ENCODE measurements around the gene HPCAL1. TPM values are rescaled to one million over a fixed set of nuclear protein-coding genes. Genes with fewer than 3 reads are reported as not detected.

The HPCAL1 gene
- total and polyA plus RNA-seq, 12 donors, result 17.4 to 118 (median 61.3) TPM

- Histone ChIP-seq H3K27ac (no peak overlapping the region), H3K27me3 (no peaks in the 10 kb centered on the region), H3K9me3 (replicated peaks in 1 of 3) (no peaks in the 10 kb centered on the region), H3K4me3 (no peak overlapping the region), H3K36me3 (replicated peaks in 1 of 2) (no peaks in the 10 kb centered on the region), H3K4me1 (replicated peaks in 1 of 2) (peaks cover 0 to 26% of the 10 kb centered on the region in 2 donors)
- 79 to 91% (median 82%) methylated on average over 10 to 11 of the region's 11 CpGs for WGBS, 4 donors
- TF ChIP-seq CTCF (IDR thresholded peaks at IDR 0.05) (no peak), POLR2A (IDR thresholded peaks at IDR 0.05) (no peak)
- DNase-seq, result no peak
- intact Hi-C loops (cut with DNase I), result no loop called here
These were observed 83.4 kb downstream of the HPCAL1 start for GRCh38 chr2:10385933-10386773.

GRCh38 chr2:10387033-10387432 lies 84.3 kb downstream of the HPCAL1 start:
- TF ChIP-seq POLR2A (IDR thresholded peaks at IDR 0.05), result no peak
- no peak for TF ChIP-seq CTCF (IDR thresholded peaks at IDR 0.05)
- WGBS, 4 donors, result 81 to 86% (median 83%) methylated on average over 11 to 14 of the region's 14 CpGs
- no peak for DNase-seq
- Histone ChIP-seq H3K27me3 (no peaks in the 10 kb centered on the region), H3K36me3 (replicated peaks in 1 of 2) (no peaks in the 10 kb centered on the region), H3K4me1 (replicated peaks in 1 of 2) (peaks cover 0 to 20% of the 10 kb centered on the region in 2 donors), H3K4me3 (no peak overlapping the region), H3K27ac (no peak overlapping the region), H3K9me3 (replicated peaks in 1 of 3) (no peaks in the 10 kb centered on the region)
- intact Hi-C loops (cut with DNase I), result no loop called here

- Histone ChIP-seq H3K27me3 (no peaks in the 10 kb centered on the region), H3K27ac (no peak overlapping the region), H3K4me3 (no peak overlapping the region), H3K4me1 (replicated peaks in 1 of 2) (peaks cover 0 to 34% of the 10 kb centered on the region in 2 donors), H3K36me3 (replicated peaks in 1 of 2) (no peaks in the 10 kb centered on the region), H3K9me3 (replicated peaks in 1 of 3) (no peaks in the 10 kb centered on the region)
- DNase-seq, result no peak
- WGBS, 4 donors, result 94 to 96% (median 96%) methylated on average over 9 to 12 of the region's 12 CpGs
- TF ChIP-seq POLR2A (IDR thresholded peaks at IDR 0.05) (no peak), CTCF (IDR thresholded peaks at IDR 0.05) (no peak)
- intact Hi-C loops (cut with DNase I), result no loop called here
These were observed 86.4 kb downstream of the HPCAL1 start for GRCh38 chr2:10388954-10389560.

GRCh38 chr2:10389573-10389972 lies 86.9 kb downstream of the HPCAL1 start:
- H3K4me1 ChIP-seq (replicated peaks in 1 of 2), result peaks cover 0 to 34% of the 10 kb centered on the region in 2 donors

More at GRCh38 chr2:10389573-10389972, 86.9 kb downstream of the HPCAL1 start:
- Histone ChIP-seq H3K4me3 (no peak overlapping the region), H3K27me3 (no peaks in the 10 kb centered on the region), H3K36me3 (replicated peaks in 1 of 2) (no peaks in the 10 kb centered on the region), H3K9me3 (replicated peaks in 1 of 3) (no peaks in the 10 kb centered on the region), H3K27ac (peak overlapping the region in 2 of 5 donors; percentile 34 to 53)
- no peak for DNase-seq
- 74 to 82% (median 78%) methylated on average over 5 of the region's 5 CpGs for WGBS, 4 donors
- TF ChIP-seq CTCF (IDR thresholded peaks at IDR 0.05) (no peak), POLR2A (IDR thresholded peaks at IDR 0.05) (no peak)
- intact Hi-C loops (cut with DNase I), result no loop called here

Data from adrenal gland (tissue), 12 donors.